HepG2 (cell line): ENCODE results near the gene PDCD1LG2. TPM values are rescaled to one million over a fixed set of nuclear protein-coding genes. Genes with fewer than 3 reads are reported as not detected.

Experiments used
- ARID4A ChIP-seq: sonication (generic); formaldehyde crosslinking; IDR thresholded peaks from 2 replicates; pipeline ENCODE4 v1.5.0; 2020; ENCODE audit warnings: mild to moderate bottlenecking, missing genetic modification reagents, borderline replicate concordance
- MIER2 ChIP-seq: IDR thresholded peaks from 2 replicates; pipeline ENCODE4 v1.6.1; 2016; ENCODE audit warnings: missing biosample characterization, missing genetic modification reagents
- ONECUT2 ChIP-seq: sonication (generic); formaldehyde crosslinking; IDR thresholded peaks from 2 replicates; pipeline ENCODE4 v1.4.0; 2020; ENCODE audit warnings: missing genetic modification reagents
- ZBTB37 ChIP-seq: sonication (generic); formaldehyde crosslinking; IDR thresholded peaks from 2 replicates; pipeline ENCODE4 v1.4.0; 2020; ENCODE audit warnings: mild to moderate bottlenecking, missing genetic modification reagents
- ZMYM3 ChIP-seq: sonication (generic); formaldehyde crosslinking; IDR thresholded peaks from 2 replicates; pipeline ENCODE4 v1.5.1; 2020; ENCODE audit warnings: mild to moderate bottlenecking, missing genetic modification reagents
- ZNF17 ChIP-seq: sonication (generic); formaldehyde crosslinking; IDR thresholded peaks from 2 replicates; pipeline ENCODE4 v1.5.0; 2020; ENCODE audit warnings: mild to moderate bottlenecking, missing genetic modification reagents
- ZNF674 ChIP-seq: sonication (generic); formaldehyde crosslinking; IDR thresholded peaks from 2 replicates; pipeline ENCODE4 v1.5.0; 2020; ENCODE audit warnings: low read depth, mild to moderate bottlenecking, missing genetic modification reagents
- ZNF775 ChIP-seq: sonication (generic); formaldehyde crosslinking; IDR thresholded peaks from 2 replicates; pipeline ENCODE4 v1.4.0; 2020; ENCODE audit warnings: missing genetic modification reagents, mild to moderate bottlenecking, moderate library complexity, borderline replicate concordance
- ZNF891 ChIP-seq: sonication (generic); formaldehyde crosslinking; IDR thresholded peaks from 2 replicates; pipeline ENCODE4 v1.5.0; 2020; ENCODE audit warnings: mild to moderate bottlenecking, missing genetic modification reagents
- polyA plus RNA-seq, 8 experiments: library from polyadenylated mRNA; depleted of rRNA in 3 of 8; stranded (reverse) in 7 of 8; unstranded in 1 of 8; fragments of >200 nt; fragmentation: Illumina TruSeq in 4 of 8; extraction: Trizol in 4 of 8; gene quantifications; 2 replicates each; pipeline versions ENCODE4 v1.2.1 to v1.2.3, GENCODE V29; 2011 to 2016; ENCODE audit warnings: low read depth in 4 of 8, missing spikeins in 1 of 8, mixed read lengths in 1 of 8; ENCODE audit not compliant: insufficient read depth in 1 of 8
- total RNA-seq, 5 experiments: library from RNA; depleted of rRNA; stranded (reverse); fragments of >200 nt; fragmentation: Illumina TruSeq; extraction: Trizol; gene quantifications; 2 replicates each; pipeline ENCODE4 v1.2.3, GENCODE V29; 2016; ENCODE audit warnings: low read depth in 1 of 5

PDCD1LG2 gene
- total and polyA plus RNA-seq, 2 of the 13 experiments (the other 11 are each of a cell fraction or from before 2014, with no cell fraction given) = not detected

GRCh38 chr9:5563886-5564285 lies 53.6 kb downstream of the PDCD1LG2 start (continued):
- TF ChIP-seq ARID4A (CRISPR knock-in tag) (no peak), ZNF891 (CRISPR knock-in tag) (no peak), ZNF674 (CRISPR knock-in tag) (no peak), ZBTB37 (CRISPR knock-in tag) (no peak), ONECUT2 (CRISPR knock-in tag) (no peak), MIER2 (CRISPR knock-in tag) (no peak), ZNF775 (CRISPR knock-in tag) (no peak), ZMYM3 (CRISPR knock-in tag) (no peak), ZNF17 (CRISPR knock-in tag) (no peak)
- TF ChIP-seq, all 625 proteins: peak for 0
